ENCODE measurements around the gene RASGRF2.
"Not testable (repeated sequence)": the region's sequence is repeated elsewhere in the genome, so short reads cannot be mapped to it uniquely, and the experiment has no call there.

RASGRF2 gene

DNA sequence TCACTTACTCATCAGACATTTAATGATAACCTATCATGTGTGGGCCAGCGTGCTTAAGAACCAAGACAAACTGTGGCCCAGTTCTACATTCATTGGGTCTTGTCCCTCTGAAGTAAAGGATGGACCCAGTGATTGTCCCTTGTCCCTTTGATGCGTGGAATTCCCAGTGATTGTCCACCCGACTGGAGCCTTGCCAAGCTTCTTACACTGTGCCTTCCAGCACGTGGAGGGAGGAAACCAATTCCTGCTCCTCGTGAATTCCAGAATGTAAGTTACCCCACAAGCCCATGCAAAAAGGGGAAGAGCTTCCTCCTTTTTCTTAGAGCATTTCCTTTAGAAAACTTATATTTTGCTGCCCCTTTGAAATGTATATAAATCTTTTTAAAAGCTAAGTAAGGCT, 280.8 kb downstream of the RASGRF2 start:
- DNase-seq, result no peak
- no peak for TF ChIP-seq GATA1 (IDR thresholded peaks at IDR 0.05; ENCODE audit: low read depth, low read length)
- TF ChIP-seq POLR2A (IDR thresholded peaks at IDR 0.05; ENCODE audit: low read length), result no peak

GRCh38 chr5:81241961-81242648, 281.9 kb downstream of the RASGRF2 start:
- DNase-seq, result no peak
- TF ChIP-seq POLR2A (IDR thresholded peaks at IDR 0.05; ENCODE audit: low read length), result no peak
- TF ChIP-seq GATA1 (IDR thresholded peaks at IDR 0.05; ENCODE audit: low read depth, low read length), result no peak

DNA sequence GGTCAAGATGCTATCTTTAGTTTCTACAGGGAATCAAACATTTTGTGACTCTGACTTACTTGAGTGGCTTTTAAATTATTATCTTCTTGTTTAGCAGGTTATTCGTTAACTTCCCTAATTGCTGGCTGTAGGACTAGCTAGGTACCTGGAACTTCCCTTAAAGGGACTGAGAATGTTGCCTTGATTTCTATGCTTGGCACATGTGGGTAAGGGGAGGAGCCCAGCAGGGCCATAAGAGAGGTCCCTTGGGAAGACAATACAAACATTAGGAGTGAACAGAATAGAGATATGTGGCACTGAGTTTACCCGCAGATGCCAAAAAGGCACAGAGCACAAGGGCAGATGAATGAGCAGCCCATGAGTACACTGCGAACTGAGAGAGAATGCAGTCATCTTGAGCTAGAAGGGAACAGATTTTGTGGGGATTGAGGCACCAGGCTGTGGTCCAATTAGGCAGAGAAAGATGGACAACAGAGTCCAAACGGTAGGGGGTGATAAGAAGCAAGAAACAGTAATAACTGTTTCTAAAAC, 282.8 kb downstream of the RASGRF2 start:
- no peak for DNase-seq
- no peak for TF ChIP-seq POLR2A (IDR thresholded peaks at IDR 0.05; ENCODE audit: low read length)
- TF ChIP-seq GATA1 (IDR thresholded peaks at IDR 0.05; ENCODE audit: low read depth, low read length), result no peak

DNA sequence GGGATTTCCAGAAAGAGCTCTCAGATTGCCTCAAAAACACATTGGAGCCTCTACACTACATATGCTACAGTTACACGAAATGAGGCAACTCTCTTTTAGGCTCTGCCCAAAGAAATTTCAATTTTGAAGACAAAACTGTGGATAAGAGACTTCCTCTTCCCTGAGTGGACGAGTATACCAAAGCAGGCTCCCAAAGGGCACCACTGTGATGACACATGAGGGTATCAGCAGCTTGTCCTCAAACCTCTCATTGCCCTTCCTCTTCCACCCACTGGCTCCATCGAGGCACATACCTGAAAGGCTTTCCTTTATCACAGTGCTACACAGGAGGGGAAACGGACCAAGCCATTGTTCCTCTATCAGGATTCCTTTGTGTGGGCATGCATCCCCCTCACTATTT, 284.3 kb downstream of the RASGRF2 start:
- DNase-seq, result no peak
- TF ChIP-seq POLR2A (IDR thresholded peaks at IDR 0.05; ENCODE audit: low read length), result no peak
- TF ChIP-seq GATA1 (IDR thresholded peaks at IDR 0.05; ENCODE audit: low read depth, low read length), result no peak

DNA sequence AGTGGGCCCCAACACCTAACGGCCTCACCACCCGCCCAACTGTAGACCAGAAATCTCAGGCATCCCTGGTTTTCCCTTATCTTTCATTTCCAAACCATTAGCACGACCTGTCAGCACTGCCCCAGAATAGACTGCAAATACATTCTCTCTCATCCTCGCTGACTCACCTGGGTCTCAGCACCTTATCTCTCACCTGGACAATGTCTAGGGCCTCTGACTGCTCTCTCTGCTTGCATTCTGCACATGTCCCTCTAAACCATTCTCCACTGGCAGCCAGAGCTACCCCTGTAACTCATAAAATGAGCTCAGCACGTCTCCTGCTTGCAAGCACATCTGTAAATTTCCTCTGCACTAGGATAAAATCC, 285.7 kb downstream of the RASGRF2 start:
- no peak for TF ChIP-seq POLR2A (IDR thresholded peaks at IDR 0.05; ENCODE audit: low read length)
- no peak for TF ChIP-seq GATA1 (IDR thresholded peaks at IDR 0.05; ENCODE audit: low read depth, low read length)
- no peak for DNase-seq

GRCh38 chr5:81246697-81247096, 286.5 kb downstream of the RASGRF2 start:
- no peak for DNase-seq
- TF ChIP-seq POLR2A (IDR thresholded peaks at IDR 0.05; ENCODE audit: low read length) (no peak), GATA1 (IDR thresholded peaks at IDR 0.05; ENCODE audit: low read depth, low read length) (no peak)

- TF ChIP-seq POLR2A (IDR thresholded peaks at IDR 0.05; ENCODE audit: low read length), result no peak
- no peak for TF ChIP-seq GATA1 (IDR thresholded peaks at IDR 0.05; ENCODE audit: low read depth, low read length)
- no peak for DNase-seq
These were observed 287.3 kb downstream of the RASGRF2 start for GRCh38 chr5:81247441-81247972.

DNA sequence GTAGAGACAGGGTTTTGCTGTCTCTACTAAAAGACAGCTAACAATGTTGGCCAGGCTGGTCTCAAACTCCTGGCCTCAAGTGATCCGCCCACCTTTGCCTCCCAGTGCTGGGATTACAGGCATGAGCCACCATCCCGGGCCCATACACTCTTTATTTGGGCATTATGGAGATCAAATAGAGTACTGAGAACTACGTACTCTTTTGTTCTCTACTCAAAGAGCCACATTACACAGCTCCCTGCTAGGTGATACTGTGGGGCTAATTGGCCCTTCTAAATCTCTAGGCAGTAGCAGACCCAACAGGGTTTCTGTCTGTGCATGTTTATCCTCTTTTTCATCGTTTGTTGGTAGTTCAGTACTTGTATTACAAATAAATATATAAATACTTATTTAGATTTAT, 289.1 kb downstream of the RASGRF2 start:
- no peak for DNase-seq
- TF ChIP-seq GATA1 (IDR thresholded peaks at IDR 0.05; ENCODE audit: low read depth, low read length) (no peak), POLR2A (IDR thresholded peaks at IDR 0.05; ENCODE audit: low read length) (no peak)

GRCh38 chr5:81250004-81250403, 289.8 kb downstream of the RASGRF2 start:
- TF ChIP-seq POLR2A (IDR thresholded peaks at IDR 0.05; ENCODE audit: low read length) (no peak), GATA1 (IDR thresholded peaks at IDR 0.05; ENCODE audit: low read depth, low read length) (no peak)

DNA sequence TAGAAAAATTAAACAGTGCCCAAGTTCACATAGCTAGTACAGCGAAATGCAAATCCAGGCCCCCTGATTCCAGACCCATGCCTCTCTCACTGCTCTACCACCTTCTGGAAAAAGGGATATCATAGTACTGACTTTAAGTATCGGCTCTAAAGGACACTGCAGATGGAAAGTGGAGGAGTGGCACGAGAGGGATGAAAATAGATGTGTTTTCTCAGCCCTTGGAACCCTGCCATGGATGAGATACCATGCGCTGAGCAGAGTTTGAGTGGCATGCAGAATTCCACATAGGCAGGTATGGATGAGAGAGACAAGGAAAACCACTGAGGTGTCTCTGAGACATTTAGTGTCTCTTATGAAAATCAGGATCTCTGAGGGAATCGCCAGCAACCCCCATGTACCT, 291.8 kb downstream of the RASGRF2 start:
- TF ChIP-seq GATA1 (IDR thresholded peaks at IDR 0.05; ENCODE audit: low read depth, low read length), result no peak
- TF ChIP-seq POLR2A (IDR thresholded peaks at IDR 0.05; ENCODE audit: low read length), result no peak
- no peak for DNase-seq

More at GRCh38 chr5:81250004-81250403, 289.8 kb downstream of the RASGRF2 start:
- DNase-seq, result no peak

GRCh38 chr5:81252904-81253303, 292.7 kb downstream of the RASGRF2 start:
- DNase-seq, result no peak
- TF ChIP-seq GATA1 (IDR thresholded peaks at IDR 0.05; ENCODE audit: low read depth, low read length) (no peak), POLR2A (IDR thresholded peaks at IDR 0.05; ENCODE audit: low read length) (no peak)

DNA sequence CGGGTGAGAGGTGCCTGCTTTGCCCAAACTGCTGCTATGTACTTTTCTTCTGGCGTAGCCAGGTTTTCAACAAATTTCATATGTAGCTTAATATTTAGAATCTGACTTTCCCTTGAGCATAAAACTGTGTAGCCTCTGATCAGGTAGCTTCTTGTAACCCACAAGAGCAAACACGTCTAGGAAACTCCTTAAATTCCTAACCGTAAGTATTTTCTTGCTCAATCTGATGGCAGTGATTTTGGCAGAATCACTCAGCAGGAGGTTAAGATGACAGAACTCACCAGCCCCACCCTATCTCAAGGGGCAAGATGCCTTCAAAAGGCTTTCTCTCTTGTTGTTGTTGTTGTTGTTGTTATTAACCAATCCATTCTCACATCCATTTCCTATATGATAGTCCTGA, 293.7 kb downstream of the RASGRF2 start:
- DNase-seq, result no peak
- TF ChIP-seq GATA1 (IDR thresholded peaks at IDR 0.05; ENCODE audit: low read depth, low read length), result no peak

DNA sequence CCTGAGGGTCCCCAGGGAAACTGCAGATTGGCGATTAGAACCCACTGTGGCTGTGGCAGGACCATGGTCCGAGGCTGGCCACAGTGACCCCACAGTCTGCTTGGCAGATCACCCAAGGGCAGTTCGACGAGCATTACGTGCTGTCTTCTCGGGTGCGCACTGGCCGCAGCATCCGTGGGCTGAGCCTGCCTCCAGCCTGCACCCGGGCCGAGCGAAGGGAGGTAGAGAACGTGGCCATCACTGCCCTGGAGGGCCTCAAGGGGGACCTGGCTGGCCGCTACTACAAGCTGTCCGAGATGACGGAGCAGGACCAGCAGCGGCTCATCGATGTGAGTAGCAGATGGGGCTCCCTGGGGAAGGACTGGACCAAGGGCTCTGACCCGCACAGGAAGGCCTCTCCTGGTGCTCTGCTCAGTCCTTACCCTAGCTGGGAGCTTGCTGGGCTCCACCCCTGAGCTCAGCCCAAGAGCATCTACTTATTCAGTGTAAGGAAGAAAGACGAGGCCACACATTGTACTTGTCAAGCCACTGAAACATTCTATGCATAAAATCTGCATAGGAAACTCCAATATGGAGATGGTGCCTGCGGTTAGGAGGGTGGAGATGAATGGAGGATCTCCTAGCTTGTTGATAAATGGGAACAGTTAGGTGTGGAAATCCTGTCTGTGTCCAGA, 294.9 kb downstream of the RASGRF2 start:
- DNase-seq, result no peak
- no peak for TF ChIP-seq GATA1 (IDR thresholded peaks at IDR 0.05; ENCODE audit: low read depth, low read length)
- no peak for TF ChIP-seq POLR2A (IDR thresholded peaks at IDR 0.05; ENCODE audit: low read length)

- DNase-seq, result no peak
- TF ChIP-seq POLR2A (IDR thresholded peaks at IDR 0.05; ENCODE audit: low read length) (no peak), GATA1 (IDR thresholded peaks at IDR 0.05; ENCODE audit: low read depth, low read length) (no peak)
These were observed 296.6 kb downstream of the RASGRF2 start for GRCh38 chr5:81256766-81257165.

- not testable (repeated sequence) for DNase-seq
These were observed 302.6 kb downstream of the RASGRF2 start for GRCh38 chr5:81262796-81263195.
